GM13977 (cell line): ENCODE results near the gene VAMP3.
A peak's percentile ranks its signal among the peaks of the same experiment; 100 is the strongest.

ENCODE experiments used
- DNase-seq: peaks from one replicate; pipeline ENCODE4 v3.0.0; 2012; ENCODE audit warnings: low spot score
- CTCF ChIP-seq: IDR thresholded peaks from 2 replicates; pipeline ENCODE4 v1.5.1; 2012; ENCODE audit warnings: mild to moderate bottlenecking, control low read depth; ENCODE audit not compliant: insufficient read depth; ENCODE audit errors: extremely low read depth, missing control alignments
- in situ Hi-C: fragments of 300-500 bp; cut with MboI; formaldehyde crosslinking; loops from one replicate; pipeline ENCODE4 v1.12.0; 2022; ENCODE audit warnings: low sequenced_read_pairs, low pct_unique_long_range_greater_than_20kb, mixed read lengths, inconsistent platforms; ENCODE audit not compliant: unreplicated experiment

VAMP3 gene

GRCh38 chr1:7770997-7771822 is at the start of gene VAMP3:
Gene VAMP3, plus strand, starts transcription at chr1:7771296. Its CDS starts 88 bp downstream, at chr1:7771384.
- peak; percentile 98 for DNase-seq
- no peak for TF ChIP-seq CTCF
- in situ Hi-C loops, result loop anchor here (25.0 kb wide), 1 partner anchor 109 kb away; no protein-coding TSS in a partner anchor

- DNase-seq, result no peak
- in situ Hi-C loops, result no loop called here
- no peak for TF ChIP-seq CTCF
These were observed 49.0 kb upstream of the VAMP3 start for GRCh38 chr1:7721940-7722669.

GRCh38 chr1:7722670-7723012 is 48.5 kb upstream of the VAMP3 start:
- DNase-seq, result no peak
- no peak for TF ChIP-seq CTCF
- in situ Hi-C loops, result no loop called here

GRCh38 chr1:7726623-7727022 is 44.5 kb upstream of the VAMP3 start:
- TF ChIP-seq CTCF, result no peak
- in situ Hi-C loops, result no loop called here
- DNase-seq, result no peak

- no peak for TF ChIP-seq CTCF
- no peak for DNase-seq
- in situ Hi-C loops, result no loop called here
These were observed 43.2 kb upstream of the VAMP3 start for GRCh38 chr1:7727809-7728471.

GRCh38 chr1:7729761-7730160 is 41.3 kb upstream of the VAMP3 start:
- in situ Hi-C loops, result no loop called here
- DNase-seq, result no peak
- TF ChIP-seq CTCF, result no peak
